Cardiac fibroblast (primary cell): ENCODE data around the gene SRRM5.

Experiments
- DNase-seq, 2 donors: peaks; one replicate each; pipeline versions ENCODE4 v3.0.0 to v3.0.0-alpha.2; 2010; ENCODE audit warnings: low read depth in 2 of 2
- H3K4me3 ChIP-seq, 2 donors: replicated peaks in 1 of 2; 1 replicate in 1 of 2; 2 replicates in 1 of 2; pipeline ENCODE4 v1.5.1; 2011; ENCODE audit warnings: low read depth in 2 of 2, low read length in 2 of 2, mild to moderate bottlenecking in 2 of 2, moderate library complexity in 1 of 2
- TF ChIP-seq, protein P1 (sequence below): IDR thresholded peaks from one replicate; pipeline ENCODE4 v1.5.1; 2011; ENCODE audit warnings: low read depth, mild to moderate bottlenecking, low read length, inconsistent platforms

The SRRM5 gene

DNA sequence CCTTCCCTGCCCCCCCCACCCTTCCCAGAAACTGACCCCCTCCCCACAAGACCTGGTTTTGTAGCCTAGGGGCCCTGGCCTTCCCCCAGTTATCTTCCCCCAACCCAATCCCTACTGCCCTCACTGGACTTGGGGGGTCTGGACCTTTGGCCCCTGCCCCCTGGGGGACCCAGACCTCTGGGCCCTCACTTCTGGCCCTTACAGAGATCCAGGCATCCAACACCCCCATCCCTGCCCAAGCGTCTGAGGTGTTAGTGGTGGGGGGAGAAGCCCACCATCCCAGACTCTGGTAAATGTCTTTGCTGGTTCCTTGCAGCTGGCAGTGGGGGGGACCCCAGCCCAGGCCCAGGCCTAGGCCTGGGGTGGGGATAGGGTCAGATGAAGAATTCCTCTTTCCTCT lies 11.1 kb downstream of the SRRM5 start:
- no peak for DNase-seq
- no peak overlapping the region for H3K4me3 ChIP-seq
- TF ChIP-seq, protein P1, sequence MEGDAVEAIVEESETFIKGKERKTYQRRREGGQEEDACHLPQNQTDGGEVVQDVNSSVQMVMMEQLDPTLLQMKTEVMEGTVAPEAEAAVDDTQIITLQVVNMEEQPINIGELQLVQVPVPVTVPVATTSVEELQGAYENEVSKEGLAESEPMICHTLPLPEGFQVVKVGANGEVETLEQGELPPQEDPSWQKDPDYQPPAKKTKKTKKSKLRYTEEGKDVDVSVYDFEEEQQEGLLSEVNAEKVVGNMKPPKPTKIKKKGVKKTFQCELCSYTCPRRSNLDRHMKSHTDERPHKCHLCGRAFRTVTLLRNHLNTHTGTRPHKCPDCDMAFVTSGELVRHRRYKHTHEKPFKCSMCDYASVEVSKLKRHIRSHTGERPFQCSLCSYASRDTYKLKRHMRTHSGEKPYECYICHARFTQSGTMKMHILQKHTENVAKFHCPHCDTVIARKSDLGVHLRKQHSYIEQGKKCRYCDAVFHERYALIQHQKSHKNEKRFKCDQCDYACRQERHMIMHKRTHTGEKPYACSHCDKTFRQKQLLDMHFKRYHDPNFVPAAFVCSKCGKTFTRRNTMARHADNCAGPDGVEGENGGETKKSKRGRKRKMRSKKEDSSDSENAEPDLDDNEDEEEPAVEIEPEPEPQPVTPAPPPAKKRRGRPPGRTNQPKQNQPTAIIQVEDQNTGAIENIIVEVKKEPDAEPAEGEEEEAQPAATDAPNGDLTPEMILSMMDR, result no peak

DNA sequence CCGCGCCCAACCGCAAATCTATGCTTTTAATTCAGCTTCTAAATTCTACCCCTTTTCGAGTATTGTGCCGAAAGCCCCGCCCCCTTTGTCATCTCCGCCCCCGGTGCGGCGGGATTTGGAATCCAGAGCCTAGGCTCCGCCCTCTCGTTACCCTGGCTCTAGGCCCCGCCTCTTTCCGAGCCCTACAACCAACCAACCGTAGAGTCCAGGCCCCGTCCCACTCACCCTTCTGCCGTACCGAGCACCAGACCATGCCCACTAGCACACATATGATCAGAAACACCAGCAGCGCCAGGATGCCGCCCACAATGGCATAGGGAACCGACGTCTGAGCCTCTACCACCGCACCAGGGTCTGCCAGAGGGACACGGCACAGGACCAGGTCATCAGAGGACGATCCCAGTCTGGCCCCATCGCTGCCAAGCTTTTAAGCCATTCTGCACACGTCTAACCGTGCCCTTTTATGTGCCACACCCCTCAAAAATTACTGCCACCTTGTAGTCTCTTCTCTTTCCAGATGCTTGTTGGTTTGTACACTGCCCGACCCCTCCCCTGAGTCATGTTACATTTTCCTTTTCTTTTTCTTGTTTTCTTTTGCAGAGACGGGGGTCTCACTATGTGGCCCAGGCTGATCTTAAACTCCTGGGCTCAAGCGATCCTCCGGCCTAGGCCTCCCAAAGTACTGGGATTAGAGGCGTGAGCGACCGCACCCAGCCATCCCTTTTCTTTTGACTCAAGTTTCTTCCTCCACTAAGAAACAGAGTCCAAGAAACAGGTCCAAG lies 12.2 kb downstream of the SRRM5 start:
- TF ChIP-seq, protein P1, result no peak
- DNase-seq, result no peak
- no peak overlapping the region for H3K4me3 ChIP-seq

DNA sequence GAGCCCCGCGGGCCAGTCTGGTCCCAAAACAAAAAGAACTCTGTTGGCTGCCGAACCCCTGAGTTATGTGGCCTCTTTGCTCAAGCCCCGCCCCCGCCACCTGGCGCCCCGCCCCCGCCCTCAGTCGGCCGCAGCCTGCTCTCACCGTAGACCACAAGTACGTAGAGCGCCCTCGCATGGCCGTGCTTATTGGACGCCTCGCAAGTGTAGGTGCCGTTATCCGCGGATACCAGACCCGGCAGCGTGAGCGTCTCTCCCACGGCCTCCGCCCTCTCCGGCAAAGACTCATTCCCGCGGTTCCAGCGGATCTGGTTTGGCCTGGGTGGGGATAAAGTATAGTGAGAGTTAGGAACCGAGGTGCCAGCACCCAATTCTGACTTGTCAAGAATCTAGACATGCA lies 13.0 kb downstream of the SRRM5 start:
- no peak overlapping the region for H3K4me3 ChIP-seq
- TF ChIP-seq, protein P1, result no peak
- peak; percentile 47 to 56 for DNase-seq

DNA sequence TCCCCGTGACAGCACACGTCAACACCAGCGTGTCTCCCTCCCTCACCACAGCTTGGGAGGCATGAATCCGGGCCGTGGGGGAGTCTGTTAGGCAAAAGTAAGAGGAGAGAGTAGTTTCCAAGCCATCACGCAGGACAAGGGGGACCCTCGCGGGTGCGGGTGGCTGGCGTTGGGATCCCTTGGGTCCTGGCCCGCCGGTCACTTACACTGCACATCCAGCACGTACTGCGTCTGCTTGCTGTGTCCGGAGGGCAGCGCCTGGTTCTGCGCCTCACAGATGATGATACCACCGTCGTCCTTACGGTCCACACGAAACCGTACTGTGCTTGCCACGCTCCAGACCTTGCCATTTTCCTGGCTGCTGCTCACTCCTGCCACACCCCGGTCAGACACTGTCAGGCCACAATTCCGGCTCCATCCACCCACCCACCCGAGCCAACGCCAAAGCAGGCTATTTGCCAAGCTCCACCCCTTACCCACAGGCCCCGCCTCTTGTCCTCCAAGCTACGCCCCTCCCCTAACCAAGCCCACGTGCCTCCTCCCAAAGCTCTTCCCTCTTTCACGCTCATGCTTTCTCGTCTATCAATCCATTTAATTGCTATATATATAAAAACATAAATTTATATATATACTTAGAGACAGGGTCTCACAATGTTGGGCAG lies 14.2 kb downstream of the SRRM5 start:
- no peak overlapping the region for H3K4me3 ChIP-seq
- DNase-seq, result peak; percentile 21 to 51
- TF ChIP-seq, protein P1, result peak; percentile 11

DNA sequence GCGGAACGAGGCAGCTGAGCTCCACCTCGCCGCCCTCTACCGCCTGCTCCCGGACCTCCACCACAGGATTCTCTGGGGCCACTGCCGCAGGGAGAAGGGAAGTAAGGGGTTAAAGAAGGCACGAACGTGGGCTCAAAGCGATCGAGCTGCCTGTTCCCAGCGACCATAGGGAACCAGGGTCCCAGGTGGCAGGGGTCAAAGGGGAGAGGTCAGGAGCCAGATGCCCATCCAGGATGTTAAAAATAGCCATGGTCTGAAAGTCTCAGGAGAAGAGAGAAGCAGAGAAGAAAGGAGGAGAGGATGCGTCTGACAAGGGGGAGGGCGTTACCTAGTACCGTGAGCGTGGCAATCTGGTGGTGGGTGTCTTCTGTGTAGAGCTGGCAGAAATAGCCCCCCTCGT lies 14.9 kb downstream of the SRRM5 start:
- TF ChIP-seq, protein P1, result no peak
- H3K4me3 ChIP-seq, result no peak overlapping the region
- DNase-seq, result no peak

DNA sequence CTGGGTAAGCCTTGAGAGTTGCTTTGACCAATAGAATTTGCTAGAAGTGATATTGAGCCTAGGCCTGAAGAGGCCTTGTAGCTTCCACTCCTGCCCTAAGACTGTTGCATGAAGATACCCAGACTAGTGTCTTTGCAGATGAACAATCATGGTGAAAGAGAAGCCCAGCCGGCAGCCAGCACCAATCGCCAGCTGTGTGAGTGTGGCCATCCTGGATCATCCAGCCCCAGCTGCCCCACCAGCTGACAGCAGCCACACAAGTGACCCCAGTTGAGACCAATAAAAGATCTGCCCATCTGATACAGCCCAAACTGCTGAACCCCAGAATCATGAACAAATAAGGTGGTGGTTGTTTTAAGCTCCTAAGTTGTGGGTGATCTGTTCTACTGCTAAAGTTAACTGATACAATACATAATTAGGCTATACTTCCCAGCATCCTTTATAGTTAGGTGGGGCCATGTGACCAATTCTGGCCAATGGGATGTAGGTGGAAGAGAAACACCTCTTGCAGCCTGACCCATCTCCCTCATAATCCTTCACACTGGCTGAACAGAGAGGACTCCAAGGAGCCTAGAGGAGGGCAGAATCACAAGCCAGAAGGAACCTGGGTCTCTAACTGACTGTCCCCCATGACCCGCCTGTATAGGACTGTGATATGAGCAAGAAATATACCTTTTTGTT lies 16.9 kb downstream of the SRRM5 start:
- TF ChIP-seq, protein P1, result no peak
- no peak for DNase-seq
- no peak overlapping the region for H3K4me3 ChIP-seq
